NCI-H146 (cell line): ENCODE data around the gene FAM13A.
A peak's percentile ranks its signal among the peaks of the same experiment; 100 is the strongest.
"Not testable (repeated sequence)": the region's sequence is repeated elsewhere in the genome, so short reads cannot be mapped to it uniquely, and the experiment has no call there.

Source experiments
- DNase-seq: peaks from one replicate; lab custom pipeline; 2025; lab: John Stamatoyannopoulos, UW

Gene FAM13A

GRCh38 chr4:88958080-88958479, 98.9 kb downstream of the FAM13A start:
- DNase-seq = no peak

- no peak for DNase-seq
These were observed 99.4 kb downstream of the FAM13A start for GRCh38 chr4:88957570-88957969.

GRCh38 chr4:88955580-88956380, 101.2 kb downstream of the FAM13A start:
- no peak for DNase-seq

- DNase-seq = no peak
These were observed 103.6 kb downstream of the FAM13A start for GRCh38 chr4:88953400-88953799.

GRCh38 chr4:88952081-88952480, 104.9 kb downstream of the FAM13A start:
- no peak for DNase-seq

GRCh38 chr4:88949605-88950004, 107.4 kb downstream of the FAM13A start:
- no peak for DNase-seq

- DNase-seq = no peak
These were observed 116.5 kb downstream of the FAM13A start for GRCh38 chr4:88940506-88940905.

- no peak for DNase-seq
These were observed 117.3 kb downstream of the FAM13A start for GRCh38 chr4:88939697-88940096.

GRCh38 chr4:88938138-88938537, 118.8 kb downstream of the FAM13A start:
- DNase-seq = peak; percentile 1

GRCh38 chr4:88937081-88937480, 119.9 kb downstream of the FAM13A start:
- no peak for DNase-seq

- DNase-seq = no peak
These were observed 123.4 kb downstream of the FAM13A start for GRCh38 chr4:88933414-88934160.

- no peak for DNase-seq
These were observed 128.1 kb downstream of the FAM13A start for GRCh38 chr4:88928852-88929251.

- no peak for DNase-seq
These were observed 129.6 kb downstream of the FAM13A start for GRCh38 chr4:88927420-88927819.

- no peak for DNase-seq
These were observed 137.9 kb downstream of the FAM13A start for GRCh38 chr4:88919056-88919455.

GRCh38 chr4:88913181-88913580, 143.8 kb downstream of the FAM13A start:
- DNase-seq = not testable (repeated sequence)

- no peak for DNase-seq
These were observed 145.5 kb downstream of the FAM13A start for GRCh38 chr4:88911246-88912212.

GRCh38 chr4:88910101-88910500, 146.9 kb downstream of the FAM13A start:
- no peak for DNase-seq

GRCh38 chr4:88908521-88908920, 148.5 kb downstream of the FAM13A start:
- no peak for DNase-seq

- no peak for DNase-seq
These were observed 149.0 kb downstream of the FAM13A start for GRCh38 chr4:88908003-88908402.

GRCh38 chr4:88907478-88907877, 149.5 kb downstream of the FAM13A start:
- no peak for DNase-seq

GRCh38 chr4:88904240-88904639, 152.7 kb downstream of the FAM13A start:
- not testable (repeated sequence) for DNase-seq

GRCh38 chr4:88900432-88900831, 156.6 kb downstream of the FAM13A start:
- no peak for DNase-seq
